Activated T-helper 1 cell treated with anti-CD3 and anti-CD28 coated beads, Interleukin-2, amount 50 U/mL, for 16 hours (primary cell): ENCODE measurements around the gene KNSTRN.
A peak's percentile ranks its signal among the peaks of the same experiment; 100 is the strongest.

ENCODE experiments used
- DNase-seq, 2 donors: peaks; one replicate each; pipeline ENCODE4 v3.0.0-alpha.2; 2020; ENCODE audit warnings: low read depth in 1 of 2, low spot score in 1 of 2

KNSTRN gene

GRCh38 chr15:40345867-40346578 is 36.5 kb upstream of the KNSTRN start:
- no peak for DNase-seq

GRCh38 chr15:40346579-40347558 is 35.7 kb upstream of the KNSTRN start:
- no peak for DNase-seq

GRCh38 chr15:40347559-40348473 is 34.7 kb upstream of the KNSTRN start:
- DNase-seq, result no peak

GRCh38 chr15:40348474-40348870 is 34.0 kb upstream of the KNSTRN start:
- no peak for DNase-seq

GRCh38 chr15:40349163-40349562 is 33.4 kb upstream of the KNSTRN start:
- no peak for DNase-seq

GRCh38 chr15:40352281-40352901 is 30.1 kb upstream of the KNSTRN start:
- no peak for DNase-seq

GRCh38 chr15:40353697-40354096 is 28.8 kb upstream of the KNSTRN start:
- no peak for DNase-seq

GRCh38 chr15:40354408-40355171 is 27.9 kb upstream of the KNSTRN start:
- DNase-seq, result no peak

- no peak for DNase-seq
Observed at GRCh38 chr15:40355976-40356585, 26.4 kb upstream of the KNSTRN start.

GRCh38 chr15:40357246-40357645 is 25.3 kb upstream of the KNSTRN start:
- no peak for DNase-seq

- peak; percentile 78 to 83 for DNase-seq
Observed at GRCh38 chr15:40357723-40358470, 24.6 kb upstream of the KNSTRN start, which contains the start of gene DISP2. Gene DISP2 (plus strand): TSS chr15:40358219. CDS start chr15:40358322, 103 bp downstream.

- no peak for DNase-seq
Observed at GRCh38 chr15:40358471-40359353, 23.8 kb upstream of the KNSTRN start.

GRCh38 chr15:40360015-40360414 is 22.5 kb upstream of the KNSTRN start:
- no peak for DNase-seq

GRCh38 chr15:40361640-40362039 is 20.9 kb upstream of the KNSTRN start:
- no peak for DNase-seq

- DNase-seq, result no peak
Observed at GRCh38 chr15:40363611-40364010, 18.9 kb upstream of the KNSTRN start.

GRCh38 chr15:40364251-40364650 is 18.3 kb upstream of the KNSTRN start:
- DNase-seq, result no peak

- no peak for DNase-seq
Observed at GRCh38 chr15:40365016-40365415, 17.5 kb upstream of the KNSTRN start.
